NCI-H774 (cell line): ENCODE results near the gene SAP25.
"Not testable (repeated sequence)": the region's sequence is repeated elsewhere in the genome, so short reads cannot be mapped to it uniquely, and the experiment has no call there.

Experiments used
- DNase-seq: peaks from one replicate; lab custom pipeline; 2025; lab: John Stamatoyannopoulos, UW

Gene SAP25

GRCh38 chr7:100561491-100562194, 12.1 kb downstream of the SAP25 start:
- DNase-seq: no peak

- DNase-seq: no peak
Measured at GRCh38 chr7:100559127-100559526, 14.6 kb downstream of the SAP25 start.

- no peak for DNase-seq
Measured at GRCh38 chr7:100556541-100556940, 17.2 kb downstream of the SAP25 start.

- DNase-seq: no peak
Measured at GRCh38 chr7:100555701-100556100, 18.0 kb downstream of the SAP25 start.

GRCh38 chr7:100553032-100553431, 20.7 kb downstream of the SAP25 start:
- DNase-seq: no peak

GRCh38 chr7:100552532-100552931, 21.2 kb downstream of the SAP25 start:
- no peak for DNase-seq

GRCh38 chr7:100548446-100548845, 25.3 kb downstream of the SAP25 start:
- DNase-seq: not testable (repeated sequence)

GRCh38 chr7:100547872-100548271, 25.8 kb downstream of the SAP25 start:
- DNase-seq: no peak

GRCh38 chr7:100546926-100547800, 26.5 kb downstream of the SAP25 start:
- peak; percentile 34 for DNase-seq

- DNase-seq: peak; percentile 62
Measured at GRCh38 chr7:100546129-100546925, 27.4 kb downstream of the SAP25 start.

- peak; percentile 5 for DNase-seq
Measured at GRCh38 chr7:100545360-100546128, 28.2 kb downstream of the SAP25 start.

- no peak for DNase-seq
Measured at GRCh38 chr7:100544967-100545359, 28.7 kb downstream of the SAP25 start.

GRCh38 chr7:100544386-100544785, 29.3 kb downstream of the SAP25 start:
- DNase-seq: no peak

- DNase-seq: no peak
Measured at GRCh38 chr7:100543586-100543985, 30.1 kb downstream of the SAP25 start.

- not testable (repeated sequence) for DNase-seq
Measured at GRCh38 chr7:100541309-100541708, 32.4 kb downstream of the SAP25 start.

GRCh38 chr7:100540073-100540723, 33.5 kb downstream of the SAP25 start:
- DNase-seq: no peak

GRCh38 chr7:100539436-100540006, 34.2 kb downstream of the SAP25 start:
- DNase-seq: no peak

- peak; percentile 99 for DNase-seq
Measured at GRCh38 chr7:100538654-100539435, 34.9 kb downstream of the SAP25 start, which contains the start of gene AGFG2. Gene AGFG2, plus strand, starts transcription at chr7:100539203. Its CDS starts 144 bp downstream, at chr7:100539347.

GRCh38 chr7:100538348-100538653, 35.4 kb downstream of the SAP25 start:
- no peak for DNase-seq

- DNase-seq: not testable (repeated sequence)
Measured at GRCh38 chr7:100536695-100537094, 37.0 kb downstream of the SAP25 start.
